Measurements from ENCODE around the gene SUGCT.

Gene SUGCT

GRCh38 chr7:40429826-40430225 is 295.0 kb downstream of the SUGCT start:
- H3K4me3 ChIP-seq (ENCODE audit: low read depth in 1 of 5, low read length in 5 of 5) = no peak overlapping the region
- H3K36me3 ChIP-seq (ENCODE audit: control insufficient read depth in 5 of 5, insufficient read depth in 5 of 5, low read length in 5 of 5) = no peaks in the 10 kb centered on the region
- H3K9ac ChIP-seq (ENCODE audit: low read length in 5 of 5) = no peak overlapping the region
- peaks cover 0 to 3% (median 0%) of the 10 kb centered on the region in 5 donors for H3K9me3 ChIP-seq (ENCODE audit: control insufficient read depth in 5 of 5, low read length in 5 of 5)
- no peak overlapping the region for H3K27ac ChIP-seq (ENCODE audit: low read depth, low read length)
- H3K27me3 ChIP-seq (ENCODE audit: control insufficient read depth in 5 of 5, insufficient read depth in 4 of 5, low read length in 5 of 5) = no peaks in the 10 kb centered on the region
- H3K4me1 ChIP-seq (ENCODE audit: control insufficient read depth in 5 of 5, insufficient read depth in 5 of 5, low read length in 5 of 5) = no peaks in the 10 kb centered on the region

GRCh38 chr7:40432046-40432445 is 297.2 kb downstream of the SUGCT start:
- Histone ChIP-seq H3K4me3 (ENCODE audit: low read depth in 1 of 5, low read length in 5 of 5) (no peak overlapping the region), H3K4me1 (ENCODE audit: control insufficient read depth in 5 of 5, insufficient read depth in 5 of 5, low read length in 5 of 5) (peaks cover 0 to 2% (median 0%) of the 10 kb centered on the region in 5 donors), H3K27ac (ENCODE audit: low read depth, low read length) (no peak overlapping the region), H3K9ac (ENCODE audit: low read length in 5 of 5) (no peak overlapping the region), H3K36me3 (ENCODE audit: control insufficient read depth in 5 of 5, insufficient read depth in 5 of 5, low read length in 5 of 5) (no peaks in the 10 kb centered on the region), H3K9me3 (ENCODE audit: control insufficient read depth in 5 of 5, low read length in 5 of 5) (peaks cover 0 to 3% (median 0%) of the 10 kb centered on the region in 5 donors), H3K27me3 (ENCODE audit: control insufficient read depth in 5 of 5, insufficient read depth in 4 of 5, low read length in 5 of 5) (no peaks in the 10 kb centered on the region)

GRCh38 chr7:40436710-40437109 is 301.9 kb downstream of the SUGCT start:
- Histone ChIP-seq H3K27me3 (ENCODE audit: control insufficient read depth in 5 of 5, insufficient read depth in 4 of 5, low read length in 5 of 5) (no peaks in the 10 kb centered on the region), H3K27ac (ENCODE audit: low read depth, low read length) (no peak overlapping the region), H3K4me1 (ENCODE audit: control insufficient read depth in 5 of 5, insufficient read depth in 5 of 5, low read length in 5 of 5) (peaks cover 0 to 7% (median 0%) of the 10 kb centered on the region in 5 donors), H3K9me3 (ENCODE audit: control insufficient read depth in 5 of 5, low read length in 5 of 5) (peaks cover 3 to 9% (median 4%) of the 10 kb centered on the region in 5 donors), H3K36me3 (ENCODE audit: control insufficient read depth in 5 of 5, insufficient read depth in 5 of 5, low read length in 5 of 5) (no peaks in the 10 kb centered on the region), H3K4me3 (ENCODE audit: low read depth in 1 of 5, low read length in 5 of 5) (no peak overlapping the region), H3K9ac (ENCODE audit: low read length in 5 of 5) (no peak overlapping the region)

GRCh38 chr7:40437498-40437897 is 302.7 kb downstream of the SUGCT start:
- Histone ChIP-seq H3K9me3 (ENCODE audit: control insufficient read depth in 5 of 5, low read length in 5 of 5) (peaks cover 3 to 9% (median 6%) of the 10 kb centered on the region in 5 donors), H3K4me1 (ENCODE audit: control insufficient read depth in 5 of 5, insufficient read depth in 5 of 5, low read length in 5 of 5) (peaks cover 0 to 7% (median 0%) of the 10 kb centered on the region in 5 donors), H3K27me3 (ENCODE audit: control insufficient read depth in 5 of 5, insufficient read depth in 4 of 5, low read length in 5 of 5) (no peaks in the 10 kb centered on the region), H3K36me3 (ENCODE audit: control insufficient read depth in 5 of 5, insufficient read depth in 5 of 5, low read length in 5 of 5) (no peaks in the 10 kb centered on the region), H3K4me3 (ENCODE audit: low read depth in 1 of 5, low read length in 5 of 5) (no peak overlapping the region), H3K9ac (ENCODE audit: low read length in 5 of 5) (no peak overlapping the region), H3K27ac (ENCODE audit: low read depth, low read length) (no peak overlapping the region)

GRCh38 chr7:40437936-40438634 is 303.3 kb downstream of the SUGCT start:
- peaks cover 0 to 7% (median 0%) of the 10 kb centered on the region in 5 donors for H3K4me1 ChIP-seq (ENCODE audit: control insufficient read depth in 5 of 5, insufficient read depth in 5 of 5, low read length in 5 of 5)
- H3K4me3 ChIP-seq (ENCODE audit: low read depth in 1 of 5, low read length in 5 of 5) = no peak overlapping the region
- H3K27me3 ChIP-seq (ENCODE audit: control insufficient read depth in 5 of 5, insufficient read depth in 4 of 5, low read length in 5 of 5) = no peaks in the 10 kb centered on the region
- H3K9ac ChIP-seq (ENCODE audit: low read length in 5 of 5) = no peak overlapping the region
- peaks cover 3 to 9% (median 6%) of the 10 kb centered on the region in 5 donors for H3K9me3 ChIP-seq (ENCODE audit: control insufficient read depth in 5 of 5, low read length in 5 of 5)
- no peak overlapping the region for H3K27ac ChIP-seq (ENCODE audit: low read depth, low read length)
- no peaks in the 10 kb centered on the region for H3K36me3 ChIP-seq (ENCODE audit: control insufficient read depth in 5 of 5, insufficient read depth in 5 of 5, low read length in 5 of 5)

GRCh38 chr7:40439686-40440085 is 304.9 kb downstream of the SUGCT start:
- Histone ChIP-seq H3K4me1 (ENCODE audit: control insufficient read depth in 5 of 5, insufficient read depth in 5 of 5, low read length in 5 of 5) (peaks cover 0 to 7% (median 0%) of the 10 kb centered on the region in 5 donors), H3K36me3 (ENCODE audit: control insufficient read depth in 5 of 5, insufficient read depth in 5 of 5, low read length in 5 of 5) (no peaks in the 10 kb centered on the region), H3K9me3 (ENCODE audit: control insufficient read depth in 5 of 5, low read length in 5 of 5) (peaks cover 3 to 9% (median 6%) of the 10 kb centered on the region in 5 donors), H3K4me3 (ENCODE audit: low read depth in 1 of 5, low read length in 5 of 5) (no peak overlapping the region), H3K27ac (ENCODE audit: low read depth, low read length) (no peak overlapping the region), H3K27me3 (ENCODE audit: control insufficient read depth in 5 of 5, insufficient read depth in 4 of 5, low read length in 5 of 5) (no peaks in the 10 kb centered on the region), H3K9ac (ENCODE audit: low read length in 5 of 5) (no peak overlapping the region)

GRCh38 chr7:40447345-40447744 is 312.5 kb downstream of the SUGCT start:
- no peak overlapping the region for H3K9ac ChIP-seq (ENCODE audit: low read length in 5 of 5)
- H3K27ac ChIP-seq (ENCODE audit: low read depth, low read length) = no peak overlapping the region
- no peaks in the 10 kb centered on the region for H3K9me3 ChIP-seq (ENCODE audit: control insufficient read depth in 5 of 5, low read length in 5 of 5)
- H3K4me1 ChIP-seq (ENCODE audit: control insufficient read depth in 5 of 5, insufficient read depth in 5 of 5, low read length in 5 of 5) = no peaks in the 10 kb centered on the region
- H3K36me3 ChIP-seq (ENCODE audit: control insufficient read depth in 5 of 5, insufficient read depth in 5 of 5, low read length in 5 of 5) = no peaks in the 10 kb centered on the region
- no peak overlapping the region for H3K4me3 ChIP-seq (ENCODE audit: low read depth in 1 of 5, low read length in 5 of 5)
- no peaks in the 10 kb centered on the region for H3K27me3 ChIP-seq (ENCODE audit: control insufficient read depth in 5 of 5, insufficient read depth in 4 of 5, low read length in 5 of 5)

GRCh38 chr7:40455485-40455884 is 320.7 kb downstream of the SUGCT start:
- Histone ChIP-seq H3K27me3 (ENCODE audit: control insufficient read depth in 5 of 5, insufficient read depth in 4 of 5, low read length in 5 of 5) (no peaks in the 10 kb centered on the region), H3K9me3 (ENCODE audit: control insufficient read depth in 5 of 5, low read length in 5 of 5) (no peaks in the 10 kb centered on the region), H3K9ac (ENCODE audit: low read length in 5 of 5) (no peak overlapping the region), H3K27ac (ENCODE audit: low read depth, low read length) (no peak overlapping the region), H3K4me1 (ENCODE audit: control insufficient read depth in 5 of 5, insufficient read depth in 5 of 5, low read length in 5 of 5) (peaks cover 0 to 7% (median 0%) of the 10 kb centered on the region in 5 donors), H3K36me3 (ENCODE audit: control insufficient read depth in 5 of 5, insufficient read depth in 5 of 5, low read length in 5 of 5) (no peaks in the 10 kb centered on the region), H3K4me3 (ENCODE audit: low read depth in 1 of 5, low read length in 5 of 5) (no peak overlapping the region)

- no peaks in the 10 kb centered on the region for H3K36me3 ChIP-seq (ENCODE audit: control insufficient read depth in 5 of 5, insufficient read depth in 5 of 5, low read length in 5 of 5)
- peaks cover 0 to 21% (median 10%) of the 10 kb centered on the region in 5 donors for H3K4me1 ChIP-seq (ENCODE audit: control insufficient read depth in 5 of 5, insufficient read depth in 5 of 5, low read length in 5 of 5)
- no peaks in the 10 kb centered on the region for H3K27me3 ChIP-seq (ENCODE audit: control insufficient read depth in 5 of 5, insufficient read depth in 4 of 5, low read length in 5 of 5)
- no peak overlapping the region for H3K4me3 ChIP-seq (ENCODE audit: low read depth in 1 of 5, low read length in 5 of 5)
- H3K27ac ChIP-seq (ENCODE audit: low read depth, low read length) = no peak overlapping the region
- H3K9ac ChIP-seq (ENCODE audit: low read length in 5 of 5) = no peak overlapping the region
- no peaks in the 10 kb centered on the region for H3K9me3 ChIP-seq (ENCODE audit: control insufficient read depth in 5 of 5, low read length in 5 of 5)
Measured at GRCh38 chr7:40457776-40458480, 323.1 kb downstream of the SUGCT start.

- Histone ChIP-seq H3K27ac (ENCODE audit: low read depth, low read length) (no peak overlapping the region), H3K4me3 (ENCODE audit: low read depth in 1 of 5, low read length in 5 of 5) (no peak overlapping the region), H3K27me3 (ENCODE audit: control insufficient read depth in 5 of 5, insufficient read depth in 4 of 5, low read length in 5 of 5) (no peaks in the 10 kb centered on the region), H3K9me3 (ENCODE audit: control insufficient read depth in 5 of 5, low read length in 5 of 5) (no peaks in the 10 kb centered on the region), H3K36me3 (ENCODE audit: control insufficient read depth in 5 of 5, insufficient read depth in 5 of 5, low read length in 5 of 5) (no peaks in the 10 kb centered on the region), H3K9ac (ENCODE audit: low read length in 5 of 5) (no peak overlapping the region), H3K4me1 (ENCODE audit: control insufficient read depth in 5 of 5, insufficient read depth in 5 of 5, low read length in 5 of 5) (peaks cover 0 to 14% (median 10%) of the 10 kb centered on the region in 5 donors)
Measured at GRCh38 chr7:40463446-40463845, 328.6 kb downstream of the SUGCT start.

All from subcutaneous abdominal adipose tissue (tissue), 5 donors.